Inflammatory macrophage (primary cell): ENCODE results near the gene FGF6.
"Not testable (repeated sequence)": the region's sequence is repeated elsewhere in the genome, so short reads cannot be mapped to it uniquely, and the experiment has no call there.

Experiments
- DNase-seq, 2 donors: peaks; one replicate each; pipeline ENCODE4 v3.0.0-alpha.2; 2020 to 2022

FGF6 gene

DNA sequence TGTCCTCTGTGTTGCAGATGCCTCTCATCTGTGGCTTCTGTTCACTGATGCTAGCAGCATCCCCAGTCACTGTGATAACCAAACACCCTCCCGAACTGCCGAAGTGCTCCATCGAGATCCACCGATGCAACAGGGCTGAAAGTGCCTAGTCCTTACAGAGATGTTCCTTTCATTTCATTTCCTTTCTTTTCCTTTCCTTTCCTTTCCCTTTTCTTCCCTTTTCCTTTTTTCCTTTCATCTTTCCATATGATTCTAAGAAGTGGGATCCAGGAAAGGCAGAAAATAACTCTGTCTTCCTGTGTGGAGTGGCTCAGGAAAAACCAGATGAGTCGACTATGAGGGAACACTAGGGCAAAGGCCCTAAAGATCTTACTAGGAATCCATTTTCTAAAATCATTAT, 26.7 kb downstream of the FGF6 start:
- DNase-seq, result no peak

DNA sequence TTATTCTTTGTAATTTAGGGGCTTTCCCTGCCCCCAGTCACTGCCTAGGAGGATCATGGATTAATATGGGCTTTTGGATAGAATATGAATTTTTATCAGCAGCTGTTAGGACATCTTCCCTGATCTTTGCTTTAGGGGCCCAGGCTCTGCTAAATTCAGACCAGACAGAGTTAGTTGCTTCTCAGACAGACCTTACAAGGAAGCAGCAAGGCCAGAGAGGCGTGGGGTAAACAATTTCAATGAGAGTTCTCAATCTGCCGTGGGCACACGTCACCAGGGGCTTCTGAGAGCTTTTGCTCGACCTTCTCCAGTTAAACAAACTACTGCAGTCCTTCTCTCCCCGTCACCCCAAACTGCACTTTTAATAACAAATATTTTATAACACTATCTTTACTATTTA, 27.7 kb downstream of the FGF6 start:
- DNase-seq, result no peak

DNA sequence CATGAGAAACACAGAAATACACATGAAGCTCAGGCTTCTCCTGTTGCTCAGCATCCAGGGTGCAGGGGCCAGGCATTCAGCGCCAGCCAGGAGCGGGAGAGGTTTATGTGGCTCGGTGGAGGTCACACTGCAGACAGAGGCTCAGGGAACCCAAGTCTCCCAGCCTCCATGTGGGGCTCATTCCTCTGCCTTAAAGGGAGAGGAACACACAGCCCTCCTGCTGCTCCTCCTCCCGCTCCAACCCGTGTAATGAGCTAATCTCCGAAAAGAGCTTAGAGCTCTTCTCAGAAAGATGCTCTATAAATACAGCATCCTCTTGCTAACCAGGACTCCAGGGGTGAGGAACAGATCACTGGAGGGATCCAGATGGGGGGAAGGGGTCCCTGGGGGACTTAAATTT, 28.2 kb downstream of the FGF6 start:
- no peak for DNase-seq

DNA sequence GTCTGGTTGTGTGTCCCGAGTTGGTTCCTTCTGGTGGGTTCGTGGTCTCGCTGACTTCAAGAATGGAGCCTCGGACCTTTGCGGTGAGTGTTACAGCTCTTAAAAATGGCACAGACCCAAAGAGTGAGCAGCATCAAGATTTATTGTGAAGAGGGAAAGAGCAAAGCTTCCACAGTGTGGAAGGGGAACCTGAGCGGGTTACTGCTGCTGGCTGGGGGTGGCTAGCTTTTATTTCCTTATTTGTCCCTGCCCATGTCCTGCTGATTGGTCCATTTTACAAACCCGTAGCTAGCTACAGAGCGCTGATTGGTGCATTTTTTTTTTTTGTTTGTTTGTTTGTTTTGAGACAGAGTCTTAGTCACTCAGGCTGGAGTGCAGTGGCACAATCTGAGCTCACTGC, 29.3 kb downstream of the FGF6 start:
- peak; percentile 8 to 33 for DNase-seq

DNA sequence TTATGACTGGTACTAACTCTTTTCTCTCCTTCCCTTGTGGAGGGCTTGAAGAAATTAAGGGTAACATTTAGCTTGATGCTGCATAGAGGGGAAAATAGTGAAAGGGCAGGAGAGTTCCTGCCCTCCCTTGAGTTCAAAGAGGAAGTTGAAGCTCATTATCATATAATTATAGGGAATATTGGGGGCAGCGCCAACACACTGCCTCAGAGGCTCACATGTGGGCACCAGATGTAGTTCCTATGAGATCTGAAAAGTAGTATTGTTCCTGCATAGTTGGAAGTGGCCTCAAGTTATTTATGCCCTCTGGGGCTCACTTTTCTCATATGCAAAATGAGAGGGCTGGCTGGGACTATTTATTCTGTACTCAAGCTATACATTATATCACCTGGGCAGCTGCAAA, 33.1 kb downstream of the FGF6 start:
- no peak for DNase-seq

DNA sequence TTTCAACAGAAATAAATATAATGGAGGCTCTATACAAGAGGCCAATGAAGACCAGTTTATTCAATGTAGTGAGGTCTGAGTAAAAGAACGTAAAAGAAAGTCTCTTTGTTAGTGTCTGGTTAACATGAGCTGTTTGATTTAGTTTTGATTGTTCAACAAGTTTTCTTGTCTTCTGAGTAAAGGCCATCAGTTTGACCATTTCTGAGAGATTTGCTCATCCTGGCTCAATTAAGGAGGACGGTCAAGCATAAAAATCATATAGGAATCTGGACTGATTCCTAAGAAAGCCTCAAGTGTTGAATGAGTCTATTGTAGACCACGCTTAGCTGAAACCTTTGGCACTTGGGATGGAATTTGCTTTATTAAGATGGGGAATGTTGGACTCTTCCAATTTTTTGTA, 33.6 kb downstream of the FGF6 start:
- no peak for DNase-seq

DNA sequence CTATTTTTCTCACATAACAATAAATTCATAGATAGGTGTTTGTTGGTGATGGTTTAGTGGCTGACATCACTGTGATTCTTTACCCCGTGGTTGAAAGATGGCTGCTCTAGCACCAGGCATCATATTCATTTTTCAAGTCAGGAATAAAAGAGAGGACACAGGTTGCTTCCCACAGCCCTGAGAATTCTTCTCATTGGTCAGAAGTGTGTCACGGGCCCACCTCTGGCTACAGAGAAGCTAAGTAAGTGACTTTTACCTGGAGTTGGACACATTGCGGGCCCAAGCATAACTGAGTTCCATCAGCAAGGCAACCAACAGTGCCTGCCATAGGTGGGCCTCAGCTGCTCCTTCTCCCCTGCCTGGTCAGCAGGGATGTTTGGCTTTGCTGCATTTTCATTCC, 38.5 kb downstream of the FGF6 start:
- no peak for DNase-seq

DNA sequence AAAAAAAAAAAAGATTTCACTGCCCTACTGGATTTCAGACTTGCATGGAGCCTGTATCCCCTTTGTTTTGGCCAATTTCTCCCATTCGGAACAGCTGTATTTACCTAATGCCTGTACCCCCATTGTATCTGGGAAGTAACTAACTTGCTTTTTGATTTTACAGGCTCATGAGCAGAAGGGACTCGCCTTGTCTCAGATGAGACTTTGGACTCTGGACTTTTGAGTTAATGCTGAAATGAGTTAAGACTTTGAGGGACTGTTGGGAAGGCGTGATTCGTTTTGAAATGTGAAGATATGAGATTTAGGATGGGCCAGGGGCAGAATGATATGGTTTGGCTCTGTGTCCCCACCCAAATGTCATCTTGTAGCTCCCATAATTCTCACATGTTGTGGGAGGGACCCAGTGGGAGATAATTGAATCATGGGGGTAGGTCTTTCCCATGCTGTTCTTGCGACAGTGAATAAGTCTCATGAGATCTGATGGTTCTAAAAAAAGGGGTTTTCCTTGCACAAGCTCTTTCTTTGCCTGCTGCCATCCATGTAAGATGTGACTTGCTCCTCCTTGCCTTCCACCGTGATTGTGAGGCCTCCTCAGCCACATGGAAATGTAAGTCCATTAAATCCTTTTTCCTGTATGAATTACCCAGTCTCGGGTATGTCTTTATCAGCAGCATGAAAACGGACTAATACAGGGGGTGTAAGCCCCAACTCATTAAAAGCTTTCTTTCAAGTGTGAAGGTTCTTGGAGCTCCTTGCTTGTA, 40.6 kb downstream of the FGF6 start:
- not testable (repeated sequence) for DNase-seq

DNA sequence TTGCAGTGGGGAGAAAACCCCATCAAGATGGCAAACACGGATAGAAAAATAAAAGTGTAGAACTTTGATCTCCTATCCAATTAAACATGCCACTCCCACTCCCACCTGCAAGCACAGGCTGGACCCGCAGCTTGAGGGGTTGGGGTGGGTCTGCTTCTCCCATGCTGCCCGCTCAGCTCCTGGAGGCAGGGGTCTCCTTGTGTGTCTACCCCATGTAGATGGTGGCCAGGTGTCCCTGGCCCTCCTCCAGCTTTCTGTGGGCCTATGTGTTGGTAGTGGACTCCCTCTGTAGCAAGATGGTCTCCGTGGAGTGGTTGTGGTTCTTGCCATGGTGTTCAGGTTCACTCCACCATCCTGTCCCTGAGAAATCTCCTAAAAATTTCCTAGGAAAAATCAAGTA, 42.6 kb downstream of the FGF6 start:
- DNase-seq, result no peak

DNA sequence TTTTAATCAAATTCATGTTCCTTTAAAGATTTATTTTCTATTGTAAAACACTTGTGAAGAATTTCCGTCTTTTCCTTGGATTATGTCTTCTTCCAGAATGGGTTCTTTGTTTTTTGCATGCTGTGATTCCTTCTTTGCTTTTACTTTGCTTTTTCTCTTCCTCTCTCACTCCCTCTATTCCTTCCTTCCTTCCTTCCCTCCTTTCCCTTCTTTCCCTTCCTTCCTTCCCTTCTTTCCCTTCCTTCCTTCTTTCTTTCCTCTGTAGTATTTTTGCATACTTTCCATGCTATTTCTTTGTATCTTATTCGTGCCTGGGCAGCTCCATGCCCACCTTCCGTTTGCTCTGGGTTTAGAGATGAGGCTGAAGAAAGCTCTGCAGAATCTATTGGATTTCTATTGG, 44.5 kb downstream of the FGF6 start:
- DNase-seq, result no peak

DNA sequence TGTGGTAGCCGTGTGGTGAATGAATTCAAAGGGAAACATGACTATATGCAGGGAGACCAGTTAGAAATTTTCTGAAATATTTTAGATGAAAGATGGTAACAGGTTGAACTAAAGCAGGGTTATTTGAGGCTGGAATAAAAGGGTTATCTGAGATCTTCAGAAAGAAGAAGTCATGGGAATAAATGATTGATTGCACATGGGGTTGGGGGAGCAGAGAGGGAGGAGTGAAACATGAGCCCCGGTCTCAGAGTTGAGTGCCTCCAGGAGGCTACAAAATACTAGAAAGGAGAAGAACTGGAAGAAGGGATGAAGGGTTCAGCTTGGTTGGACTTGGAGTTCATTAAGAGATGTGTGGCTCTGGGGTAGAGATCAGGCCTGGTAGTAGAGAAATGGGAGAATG, 49.8 kb downstream of the FGF6 start:
- no peak for DNase-seq

DNA sequence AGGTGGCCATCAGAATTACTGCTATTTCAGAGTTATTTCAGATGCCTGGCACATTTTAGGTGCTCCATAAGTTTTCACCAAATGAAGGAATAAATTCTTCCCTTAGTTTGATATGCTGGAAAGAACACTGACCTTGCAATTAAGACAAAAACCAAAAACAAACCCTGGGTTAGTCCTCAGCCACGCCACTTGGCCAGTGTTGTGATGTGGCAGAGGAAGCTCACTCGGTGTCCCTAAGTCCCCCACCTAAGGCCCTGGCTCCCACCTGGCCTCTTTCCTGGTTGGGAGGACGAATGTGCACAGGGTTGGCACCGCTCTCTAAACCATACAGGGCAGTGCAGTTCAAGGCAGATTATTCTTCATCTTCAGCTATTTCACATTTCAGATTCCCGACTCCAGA, 52.4 kb downstream of the FGF6 start:
- no peak for DNase-seq

DNA sequence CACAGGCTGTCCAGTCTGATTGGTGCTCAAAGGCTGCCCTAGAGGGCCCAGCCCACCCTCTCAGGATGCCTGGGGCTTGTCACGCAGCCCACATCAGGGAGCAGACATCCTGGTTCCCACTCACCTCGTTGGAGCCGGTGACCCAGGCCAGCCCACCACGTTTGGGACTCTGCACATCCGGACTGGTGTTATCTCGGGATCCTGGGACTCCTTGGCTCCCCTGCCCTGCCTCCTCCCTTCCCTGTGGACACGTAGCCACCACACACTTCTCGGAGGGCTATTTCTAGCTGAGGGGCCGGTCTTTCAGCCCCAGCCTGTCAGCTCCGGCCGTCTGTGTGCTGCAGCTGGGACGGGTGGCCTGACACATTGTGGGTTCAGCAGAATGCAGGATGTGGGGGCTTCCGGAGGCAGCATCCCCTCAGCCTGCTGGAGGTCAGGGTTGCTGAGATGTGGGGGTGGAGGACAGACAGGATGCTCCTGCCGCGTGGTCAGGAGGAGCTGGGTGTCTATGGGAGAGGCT, 53.3 kb downstream of the FGF6 start:
- no peak for DNase-seq

DNA sequence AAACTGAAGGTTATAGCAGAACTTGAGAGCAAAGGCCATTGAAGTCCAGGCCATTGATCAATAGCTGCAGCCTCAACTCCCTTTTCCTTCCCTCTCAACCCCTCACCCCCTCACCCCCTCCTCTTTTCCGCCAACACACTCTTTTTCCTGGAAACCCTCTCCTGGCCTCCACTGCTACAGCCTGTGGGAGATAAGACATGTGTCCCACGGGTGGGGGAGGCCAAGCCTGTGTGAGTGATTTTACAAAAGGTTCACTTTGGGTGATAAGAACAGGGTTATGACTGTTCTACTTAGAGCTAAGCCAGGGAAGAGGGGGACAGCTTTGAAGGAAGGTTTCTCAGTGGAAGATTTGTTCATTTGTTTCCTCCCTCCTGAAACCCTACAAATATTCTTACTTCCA, 57.0 kb downstream of the FGF6 start:
- no peak for DNase-seq

DNA sequence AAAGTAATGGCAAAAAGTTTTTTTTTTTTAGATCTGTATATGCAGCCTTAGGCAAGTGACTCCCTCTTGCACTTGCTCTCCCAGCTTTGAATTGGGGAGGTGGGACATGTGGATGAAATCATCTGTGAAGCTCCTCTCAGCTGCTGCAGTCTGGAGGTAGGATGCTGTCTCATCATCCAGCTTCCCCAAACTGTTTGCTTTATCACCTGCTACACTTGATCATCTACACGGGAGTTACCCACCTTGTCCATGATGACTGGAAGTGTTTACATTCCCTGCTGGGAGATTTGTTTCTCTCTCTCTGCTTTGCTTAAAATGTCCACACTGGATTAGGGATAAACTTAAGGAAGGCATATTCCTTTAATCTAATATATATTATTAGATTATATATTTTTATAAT, 57.6 kb downstream of the FGF6 start:
- no peak for DNase-seq

DNA sequence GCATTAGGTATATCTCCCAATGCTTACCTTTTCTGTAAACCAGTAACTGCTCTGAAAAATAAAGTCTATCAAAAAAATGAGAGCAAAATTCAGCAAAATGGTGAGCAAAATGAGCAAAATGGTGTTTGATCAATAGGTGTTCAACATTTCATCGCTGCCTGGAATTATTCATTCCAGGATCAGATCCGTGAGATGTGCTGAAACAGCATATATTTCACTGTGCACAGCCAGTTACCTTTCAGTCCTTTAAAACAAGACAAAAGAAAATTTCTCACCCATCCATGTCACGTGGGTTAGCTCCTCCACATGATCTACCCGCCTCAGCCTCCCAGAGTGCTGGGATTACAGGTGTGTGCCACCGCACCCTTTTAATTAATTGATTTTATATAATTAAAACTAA, 58.0 kb downstream of the FGF6 start:
- DNase-seq, result no peak

DNA sequence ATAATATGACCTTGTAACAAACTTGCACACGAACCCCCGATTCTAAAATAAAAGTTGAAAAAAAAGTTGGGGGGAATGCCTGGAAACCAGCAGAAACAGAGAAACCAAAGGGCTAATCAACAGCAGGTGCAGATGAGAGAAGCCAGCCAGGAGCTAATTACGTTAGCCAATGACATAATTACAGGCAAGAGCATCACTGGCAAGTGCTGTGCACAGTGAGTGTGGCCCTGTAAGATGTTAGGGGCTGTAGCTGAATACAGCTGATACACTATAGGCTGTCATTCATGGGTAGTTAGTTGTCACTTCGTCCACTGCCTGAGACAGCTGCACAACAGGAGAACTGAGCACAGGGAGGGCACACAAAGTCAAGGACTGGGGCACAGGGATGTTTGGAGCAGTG, 58.8 kb downstream of the FGF6 start:
- no peak for DNase-seq
